Measurements from ENCODE around the gene KRTAP4-12. TPM values are rescaled to one million over a fixed set of nuclear protein-coding genes. Genes with fewer than 3 reads are reported as not detected.
"Not testable (repeated sequence)": the region's sequence is repeated elsewhere in the genome, so short reads cannot be mapped to it uniquely, and the experiment has no call there.

The KRTAP4-12 gene
- total and polyA plus RNA-seq, 2 of the 13 experiments (the other 11 are each of a cell fraction or from before 2014, with no cell fraction given), result not detected

- in situ Hi-C loops (cut with HindIII; ENCODE audit: extremely low pct_ligation_motif_present, low pct_unique_long_range_greater_than_20kb); H3K4me2 ChIP-seq (ENCODE audit: low read depth, low read length); H3K9ac ChIP-seq (ENCODE audit: insufficient read depth, low read depth, low read length); ATAC-seq; H2AFZ ChIP-seq (ENCODE audit: low read length); H3K9me3 ChIP-seq (ENCODE audit: low read length); H3K27me3 ChIP-seq (ENCODE audit: control insufficient read depth in 1 of 2, insufficient read depth in 2 of 2, low read length in 2 of 2); intact Hi-C loops (cut with micrococcal nuclease; ENCODE audit: unreplicated experiment); H4K20me1 ChIP-seq (ENCODE audit: insufficient read depth, low read length); H3K27ac ChIP-seq (ENCODE audit: extremely low read length, insufficient read depth, low read length); H3K36me3 ChIP-seq (replicated peaks in 1 of 2; ENCODE audit: control insufficient read depth in 1 of 2, insufficient read depth in 2 of 2, low read length in 2 of 2); CTCF ChIA-PET (ENCODE audit: low intra/inter-chr PET ratio, low total read pairs); DNase-seq (ENCODE audit: low spot score); H3K4me1 ChIP-seq (ENCODE audit: insufficient read depth, low read length); FAIRE-seq; POLR2A ChIA-PET; H3K79me2 ChIP-seq (ENCODE audit: insufficient read depth, low read length); BruUV-seq (replicated peaks); H3K4me3 ChIP-seq (replicated peaks in 1 of 3; ENCODE audit: insufficient read depth in 1 of 3, low read depth in 2 of 3, low read length in 3 of 3): not testable (repeated sequence)
- 9% methylated on average over 2 of the region's 2 CpGs for WGBS (ENCODE audit: low lambda C conversion rate)
Observed at GRCh38 chr17:41104386-41105038, 19.5 kb downstream of the KRTAP4-12 start.

DNA sequence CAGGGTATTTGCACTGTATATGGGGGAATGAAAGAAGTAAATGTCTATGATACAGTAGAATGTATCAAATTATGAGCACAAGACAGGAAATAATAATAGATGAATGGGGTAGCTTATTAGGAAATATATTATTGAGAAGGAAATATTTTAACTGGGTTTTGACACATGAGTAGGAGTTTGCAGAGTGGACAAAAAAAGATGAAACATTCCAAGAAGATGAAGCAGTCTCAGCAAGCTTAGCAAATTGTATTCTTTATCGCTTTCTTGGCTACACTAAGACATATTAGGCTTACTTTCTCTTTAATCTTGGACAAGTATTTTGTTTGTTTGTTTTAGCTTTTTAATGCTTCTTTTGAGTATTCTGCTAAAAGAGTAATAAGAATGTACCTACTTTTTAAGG, 20.1 kb downstream of the KRTAP4-12 start:
- Histone ChIP-seq H3K36me3 (replicated peaks in 1 of 2; ENCODE audit: control insufficient read depth in 1 of 2, insufficient read depth in 2 of 2, low read length in 2 of 2) (no peaks in the 10 kb centered on the region), H2AFZ (ENCODE audit: low read length) (no peak overlapping the region), H3K4me1 (ENCODE audit: insufficient read depth, low read length) (no peaks in the 10 kb centered on the region), H3K4me2 (ENCODE audit: low read depth, low read length) (no peak overlapping the region), H3K9ac (ENCODE audit: insufficient read depth, low read depth, low read length) (no peak overlapping the region), H3K79me2 (ENCODE audit: insufficient read depth, low read length) (no peaks in the 10 kb centered on the region), H3K27ac (ENCODE audit: extremely low read length, insufficient read depth, low read length) (no peak overlapping the region), H3K9me3 (ENCODE audit: low read length) (no peaks in the 10 kb centered on the region), H3K4me3 (replicated peaks in 1 of 3; ENCODE audit: insufficient read depth in 1 of 3, low read depth in 2 of 3, low read length in 3 of 3) (no peak overlapping the region), H4K20me1 (ENCODE audit: insufficient read depth, low read length) (no peaks in the 10 kb centered on the region), H3K27me3 (ENCODE audit: control insufficient read depth in 1 of 2, insufficient read depth in 2 of 2, low read length in 2 of 2) (peaks cover 0 to 5% of the 10 kb centered on the region in 2 experiments; a peak in 2 of 5 replicates)
- TF ChIP-seq ZBTB8A (CRISPR knock-in tag; IDR thresholded peaks at IDR 0.05; ENCODE audit: borderline replicate concordance, low read depth), result no peak
- TF ChIP-seq, protein P1, sequence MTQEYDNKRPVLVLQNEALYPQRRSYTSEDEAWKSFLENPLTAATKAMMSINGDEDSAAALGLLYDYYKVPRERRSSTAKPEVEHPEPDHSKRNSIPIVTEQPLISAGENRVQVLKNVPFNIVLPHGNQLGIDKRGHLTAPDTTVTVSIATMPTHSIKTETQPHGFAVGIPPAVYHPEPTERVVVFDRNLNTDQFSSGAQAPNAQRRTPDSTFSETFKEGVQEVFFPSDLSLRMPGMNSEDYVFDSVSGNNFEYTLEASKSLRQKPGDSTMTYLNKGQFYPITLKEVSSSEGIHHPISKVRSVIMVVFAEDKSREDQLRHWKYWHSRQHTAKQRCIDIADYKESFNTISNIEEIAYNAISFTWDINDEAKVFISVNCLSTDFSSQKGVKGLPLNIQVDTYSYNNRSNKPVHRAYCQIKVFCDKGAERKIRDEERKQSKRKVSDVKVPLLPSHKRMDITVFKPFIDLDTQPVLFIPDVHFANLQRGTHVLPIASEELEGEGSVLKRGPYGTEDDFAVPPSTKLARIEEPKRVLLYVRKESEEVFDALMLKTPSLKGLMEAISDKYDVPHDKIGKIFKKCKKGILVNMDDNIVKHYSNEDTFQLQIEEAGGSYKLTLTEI (CRISPR knock-in tag; conservative IDR thresholded peaks at IDR 0.05), result no peak
- no peak for TF ChIP-seq SALL1 (CRISPR knock-in tag; IDR thresholded peaks at IDR 0.05)
- no peak for TF ChIP-seq CHD2 (IDR thresholded peaks at IDR 0.05; ENCODE audit: low read depth, low read length)
- no peak for TF ChIP-seq ZNF891 (CRISPR knock-in tag; IDR thresholded peaks at IDR 0.05)
- no peak for TF ChIP-seq KMT2B (CRISPR knock-in tag; IDR thresholded peaks at IDR 0.05)
- TF ChIP-seq, protein P2, sequence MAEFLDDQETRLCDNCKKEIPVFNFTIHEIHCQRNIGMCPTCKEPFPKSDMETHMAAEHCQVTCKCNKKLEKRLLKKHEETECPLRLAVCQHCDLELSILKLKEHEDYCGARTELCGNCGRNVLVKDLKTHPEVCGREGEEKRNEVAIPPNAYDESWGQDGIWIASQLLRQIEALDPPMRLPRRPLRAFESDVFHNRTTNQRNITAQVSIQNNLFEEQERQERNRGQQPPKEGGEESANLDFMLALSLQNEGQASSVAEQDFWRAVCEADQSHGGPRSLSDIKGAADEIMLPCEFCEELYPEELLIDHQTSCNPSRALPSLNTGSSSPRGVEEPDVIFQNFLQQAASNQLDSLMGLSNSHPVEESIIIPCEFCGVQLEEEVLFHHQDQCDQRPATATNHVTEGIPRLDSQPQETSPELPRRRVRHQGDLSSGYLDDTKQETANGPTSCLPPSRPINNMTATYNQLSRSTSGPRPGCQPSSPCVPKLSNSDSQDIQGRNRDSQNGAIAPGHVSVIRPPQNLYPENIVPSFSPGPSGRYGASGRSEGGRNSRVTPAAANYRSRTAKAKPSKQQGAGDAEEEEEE (CRISPR knock-in tag; IDR thresholded peaks at IDR 0.05; ENCODE audit: borderline replicate concordance), result no peak
- no peak for TF ChIP-seq HOXA5 (CRISPR knock-in tag; IDR thresholded peaks at IDR 0.05)
- TF ChIP-seq ISL2 (CRISPR knock-in tag; IDR thresholded peaks at IDR 0.05), result no peak
- no peak for TF ChIP-seq ZNF337 (CRISPR knock-in tag; IDR thresholded peaks at IDR 0.05; ENCODE audit: borderline replicate concordance, low read depth)
- no peak for TF ChIP-seq ZBTB3 (CRISPR knock-in tag; IDR thresholded peaks at IDR 0.05; ENCODE audit: borderline replicate concordance, low read depth)
- TF ChIP-seq ZNF546 (CRISPR knock-in tag; conservative IDR thresholded peaks at IDR 0.05), result no peak
- ATAC-seq (no peak), DNase-seq (ENCODE audit: low spot score) (no peak), FAIRE-seq (no peak)
- ChIA-PET CTCF (ENCODE audit: low intra/inter-chr PET ratio, low total read pairs) (no interaction called here), POLR2A (no interaction called here)
- no TSS peak for BruUV-seq (replicated peaks)
- intact Hi-C loops (cut with micrococcal nuclease; ENCODE audit: unreplicated experiment), result no loop called here
- 91% methylated on average over 1 of the region's 1 CpG for WGBS (ENCODE audit: low lambda C conversion rate)
- in situ Hi-C loops (cut with HindIII; ENCODE audit: extremely low pct_ligation_motif_present, low pct_unique_long_range_greater_than_20kb), result no loop called here
